ENCODE results near the gene SEMA6D. TPM values are rescaled to one million over a fixed set of nuclear protein-coding genes. Genes with fewer than 3 reads are reported as not detected.
"Not testable (repeated sequence)": the region's sequence is repeated elsewhere in the genome, so short reads cannot be mapped to it uniquely, and the experiment has no call there.

SEMA6D gene
- polyA plus RNA-seq, 3 donors: 27.7 to 49.5 (median 30.9) TPM

DNA sequence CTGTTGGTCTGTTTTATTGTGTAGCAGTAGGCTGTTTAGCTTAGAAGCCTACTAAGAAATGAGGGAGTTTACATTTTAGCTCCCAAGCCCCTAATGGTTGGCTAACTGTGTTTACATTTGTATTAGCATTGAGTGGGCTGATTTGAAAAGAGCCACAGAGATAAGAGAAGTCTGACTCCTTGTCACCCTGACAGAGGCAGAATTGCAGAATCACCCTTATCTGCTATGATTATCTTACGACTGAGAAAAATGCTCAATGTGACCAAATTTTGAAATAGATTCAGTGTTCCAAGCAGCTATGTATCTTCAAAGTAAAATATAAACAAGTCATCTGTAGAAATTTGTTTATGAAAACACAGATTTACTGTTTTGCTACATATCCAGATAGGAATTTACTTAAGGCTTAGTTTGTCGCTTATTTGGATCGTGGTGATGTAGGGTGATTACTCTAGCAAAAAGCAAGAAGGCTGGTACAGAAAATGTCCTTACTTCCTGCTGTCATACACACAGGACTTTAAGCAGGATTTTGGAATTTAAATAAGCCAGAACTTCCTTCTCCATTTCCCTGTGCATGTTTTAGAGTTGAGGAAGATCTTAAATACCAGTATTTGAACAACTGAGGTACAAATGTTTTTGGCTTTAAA is 19.0 kb downstream of the SEMA6D start:
- no peak for DNase-seq (ENCODE audit: extremely low read depth in 1 of 11, low read depth in 9 of 11, low spot score in 4 of 11)

GRCh38 chr15:47737477-47737876 is 20.2 kb downstream of the SEMA6D start:
- no peak for DNase-seq (ENCODE audit: extremely low read depth in 1 of 11, low read depth in 9 of 11, low spot score in 4 of 11)

GRCh38 chr15:47738144-47738825 is 21.0 kb downstream of the SEMA6D start:
- DNase-seq (ENCODE audit: extremely low read depth in 1 of 11, low read depth in 9 of 11, low spot score in 4 of 11): not testable (repeated sequence)

GRCh38 chr15:47741082-47741481 is 23.8 kb downstream of the SEMA6D start:
- DNase-seq (ENCODE audit: extremely low read depth in 1 of 11, low read depth in 9 of 11, low spot score in 4 of 11): no peak

DNA sequence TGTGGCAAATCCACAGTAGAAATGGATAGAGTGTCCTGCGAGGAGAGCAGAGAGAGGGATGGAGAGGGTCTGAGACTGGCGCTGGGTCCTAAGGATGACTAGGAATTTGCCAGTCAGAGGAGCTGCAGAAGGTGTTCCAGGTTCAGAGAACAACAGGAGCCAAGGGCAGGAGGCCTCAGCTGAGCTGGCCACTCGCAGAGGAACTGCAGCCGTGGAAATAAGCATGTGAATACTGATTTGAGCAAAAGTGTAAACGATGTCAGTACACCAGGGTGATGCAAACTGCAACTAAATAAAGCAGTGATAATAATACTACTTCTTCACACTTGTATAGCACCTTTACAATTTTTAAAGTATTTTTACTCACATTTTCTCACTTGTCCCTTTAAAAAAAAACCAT is 24.6 kb downstream of the SEMA6D start:
- no peak for DNase-seq (ENCODE audit: extremely low read depth in 1 of 11, low read depth in 9 of 11, low spot score in 4 of 11)

DNA sequence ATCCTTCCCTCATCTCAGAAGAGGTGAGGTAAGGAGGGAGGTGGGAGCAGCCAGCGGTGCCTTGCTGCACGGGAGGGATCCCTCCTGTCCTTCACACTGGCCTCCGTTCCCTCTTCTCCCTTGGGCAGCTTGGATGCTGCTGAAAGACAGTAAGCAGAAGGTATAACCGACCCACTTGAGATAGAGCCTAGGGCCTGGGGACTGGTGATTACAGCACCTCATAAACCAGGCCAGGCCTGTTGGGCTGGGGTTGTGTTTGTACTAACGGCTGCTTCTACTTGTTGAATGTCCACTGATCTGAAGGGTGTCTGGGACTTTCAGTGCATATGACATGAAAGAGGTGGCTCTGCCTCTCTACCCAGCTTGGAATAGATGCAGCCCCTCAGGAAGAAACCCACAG is 25.0 kb downstream of the SEMA6D start:
- DNase-seq (ENCODE audit: extremely low read depth in 1 of 11, low read depth in 9 of 11, low spot score in 4 of 11): no peak

GRCh38 chr15:47742742-47743141 is 25.4 kb downstream of the SEMA6D start:
- DNase-seq (ENCODE audit: extremely low read depth in 1 of 11, low read depth in 9 of 11, low spot score in 4 of 11): no peak

DNA sequence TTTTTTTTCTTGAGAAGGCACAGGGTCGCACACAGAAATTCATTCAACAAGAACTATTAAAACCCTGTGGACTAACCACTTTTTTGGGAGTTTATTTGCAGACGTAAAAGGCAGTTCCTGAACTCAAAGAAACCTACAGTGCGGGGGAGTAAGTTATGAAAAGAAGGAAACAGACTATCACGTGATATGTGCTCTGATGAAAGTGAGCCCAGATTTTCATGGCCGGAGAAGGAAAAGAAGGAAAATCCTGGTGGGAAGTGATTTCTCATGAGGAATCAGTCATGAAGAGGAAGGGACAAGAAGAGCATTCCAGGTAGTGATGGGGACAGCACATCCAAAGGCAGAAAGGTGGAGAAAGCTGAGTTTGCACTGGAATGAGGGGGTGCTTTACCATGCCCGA is 26.1 kb downstream of the SEMA6D start:
- no peak for DNase-seq (ENCODE audit: extremely low read depth in 1 of 11, low read depth in 9 of 11, low spot score in 4 of 11)

- no peak for DNase-seq (ENCODE audit: extremely low read depth in 1 of 11, low read depth in 9 of 11, low spot score in 4 of 11)
These were observed 26.6 kb downstream of the SEMA6D start for GRCh38 chr15:47743886-47744285.

GRCh38 chr15:47744496-47744895 is 27.2 kb downstream of the SEMA6D start:
- no peak for DNase-seq (ENCODE audit: extremely low read depth in 1 of 11, low read depth in 9 of 11, low spot score in 4 of 11)

DNA sequence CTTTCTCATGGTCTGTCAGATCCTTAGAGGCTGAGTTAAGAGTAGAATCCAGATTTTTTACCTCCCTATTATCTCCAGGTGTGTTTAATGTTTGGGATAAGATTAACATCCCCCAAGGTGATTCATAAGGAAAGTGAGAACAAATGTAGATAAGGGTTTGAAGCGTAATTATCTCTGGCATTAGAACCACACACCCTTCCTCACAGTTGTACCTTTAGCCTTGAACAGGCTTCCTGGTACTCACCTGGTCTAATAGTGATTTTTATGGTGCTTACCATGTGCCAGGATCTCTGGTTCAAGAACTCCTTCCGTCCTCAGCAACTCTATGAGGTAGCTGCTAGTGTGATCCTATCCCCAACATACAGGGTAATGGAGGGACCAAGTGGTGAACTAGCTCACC is 27.7 kb downstream of the SEMA6D start:
- no peak for DNase-seq (ENCODE audit: extremely low read depth in 1 of 11, low read depth in 9 of 11, low spot score in 4 of 11)

- no peak for DNase-seq (ENCODE audit: extremely low read depth in 1 of 11, low read depth in 9 of 11, low spot score in 4 of 11)
These were observed 29.2 kb downstream of the SEMA6D start for GRCh38 chr15:47746516-47746915.

- no peak for DNase-seq (ENCODE audit: extremely low read depth in 1 of 11, low read depth in 9 of 11, low spot score in 4 of 11)
These were observed 32.9 kb downstream of the SEMA6D start for GRCh38 chr15:47750030-47750739.

- DNase-seq (ENCODE audit: extremely low read depth in 1 of 11, low read depth in 9 of 11, low spot score in 4 of 11): no peak
These were observed 33.5 kb downstream of the SEMA6D start for GRCh38 chr15:47750740-47751262.

DNA sequence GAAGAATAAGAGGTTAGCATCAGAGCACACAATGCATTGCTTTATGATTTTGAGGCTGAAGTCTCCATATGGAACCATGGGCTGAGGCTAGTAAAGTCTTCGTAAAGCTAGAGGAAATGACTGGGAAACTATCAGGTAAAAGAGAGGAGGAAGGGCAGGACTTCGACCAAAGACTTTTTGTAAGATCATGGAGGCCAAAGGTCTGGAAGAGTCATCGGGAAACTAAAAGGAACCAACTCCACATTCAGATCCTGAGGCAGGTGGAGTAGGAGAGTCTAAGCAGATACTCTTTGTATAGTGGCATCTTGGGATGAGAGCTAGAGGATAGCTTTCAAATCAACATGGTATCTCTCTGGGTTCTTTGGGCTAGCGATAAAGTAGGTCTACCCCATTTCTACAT is 36.3 kb downstream of the SEMA6D start:
- DNase-seq (ENCODE audit: extremely low read depth in 1 of 11, low read depth in 9 of 11, low spot score in 4 of 11): no peak

DNA sequence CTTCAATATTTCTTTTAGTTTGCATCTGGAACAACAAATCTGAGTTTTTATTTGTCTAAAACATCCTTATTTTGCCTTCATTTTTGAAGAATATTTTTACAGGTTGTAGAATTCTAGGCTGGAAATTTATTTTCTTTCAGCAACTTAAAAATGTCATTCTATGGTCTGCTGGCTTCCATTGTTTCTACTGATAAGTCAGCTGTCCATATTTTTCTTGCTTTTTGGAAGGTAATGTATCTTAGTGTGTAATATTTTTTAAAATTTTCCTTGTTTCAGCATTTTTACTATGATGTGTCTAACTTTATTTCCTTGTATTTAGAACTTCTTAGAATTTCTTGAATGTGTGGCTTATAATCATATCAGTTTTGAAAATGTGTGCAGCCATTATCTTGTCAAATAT is 37.0 kb downstream of the SEMA6D start:
- DNase-seq (ENCODE audit: extremely low read depth in 1 of 11, low read depth in 9 of 11, low spot score in 4 of 11): no peak

DNA sequence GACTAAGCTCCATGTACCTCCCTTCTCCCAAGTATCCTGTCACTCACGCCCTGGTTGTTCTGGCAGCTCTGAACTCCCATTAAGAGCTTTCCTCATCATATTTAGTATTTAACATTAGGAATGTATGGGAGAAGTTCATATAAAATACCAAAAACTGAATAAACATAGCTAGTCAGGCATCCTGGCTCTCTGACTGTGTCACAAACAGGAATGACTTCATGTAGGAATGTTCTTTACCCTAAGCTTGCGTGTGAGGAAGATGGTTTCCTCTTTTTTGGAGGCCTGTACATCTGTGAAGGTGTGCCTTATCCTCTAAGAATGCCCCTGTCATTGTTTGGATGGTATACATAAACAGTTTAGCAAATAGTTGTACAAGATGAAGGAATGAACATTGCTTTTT is 38.6 kb downstream of the SEMA6D start:
- DNase-seq (ENCODE audit: extremely low read depth in 1 of 11, low read depth in 9 of 11, low spot score in 4 of 11): no peak

DNA sequence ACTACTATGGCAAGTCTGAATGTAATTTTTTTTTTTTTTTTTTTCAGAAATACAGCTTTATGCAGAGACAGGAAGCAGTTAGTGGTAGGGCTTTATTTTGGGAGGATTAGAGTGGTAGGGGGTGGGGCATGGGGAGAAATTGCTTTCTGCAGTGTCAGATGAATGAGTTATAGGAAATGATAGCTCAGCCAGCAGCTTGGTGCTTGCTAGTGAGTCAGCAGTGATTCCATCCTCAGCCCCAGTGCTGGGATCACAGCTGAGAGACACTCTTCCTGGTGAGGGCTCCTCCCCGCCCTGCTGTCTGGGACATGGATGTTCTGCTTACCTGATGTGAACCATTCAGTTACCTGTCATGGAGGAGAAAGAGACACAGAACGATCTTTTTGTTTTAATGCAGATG is 39.6 kb downstream of the SEMA6D start:
- DNase-seq (ENCODE audit: extremely low read depth in 1 of 11, low read depth in 9 of 11, low spot score in 4 of 11): no peak

GRCh38 chr15:47757331-47757730 is 40.0 kb downstream of the SEMA6D start:
- DNase-seq (ENCODE audit: extremely low read depth in 1 of 11, low read depth in 9 of 11, low spot score in 4 of 11): no peak

GRCh38 chr15:47762621-47763020 is 45.3 kb downstream of the SEMA6D start:
- DNase-seq (ENCODE audit: extremely low read depth in 1 of 11, low read depth in 9 of 11, low spot score in 4 of 11): no peak

Measured in renal cortex interstitium (tissue), 11 donors.